AG08395 (cell line): ENCODE data around the gene IER3IP1.
A peak's percentile ranks its signal among the peaks of the same experiment; 100 is the strongest.
"Not testable (repeated sequence)": the region's sequence is repeated elsewhere in the genome, so short reads cannot be mapped to it uniquely, and the experiment has no call there.

Source experiments
- DNase-seq: peaks from one replicate; pipeline ENCODE4 v3.0.0; 2012; ENCODE audit warnings: mixed read lengths, low spot score

IER3IP1 gene, protein sequence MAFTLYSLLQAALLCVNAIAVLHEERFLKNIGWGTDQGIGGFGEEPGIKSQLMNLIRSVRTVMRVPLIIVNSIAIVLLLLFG

GRCh38 chr18:47175898-47176575 lies at the start of gene IER3IP1:
Gene IER3IP1 (minus strand): TSS chr18:47176364. CDS start chr18:47176277, 87 bp downstream.
- DNase-seq = peak; percentile 93

DNA sequence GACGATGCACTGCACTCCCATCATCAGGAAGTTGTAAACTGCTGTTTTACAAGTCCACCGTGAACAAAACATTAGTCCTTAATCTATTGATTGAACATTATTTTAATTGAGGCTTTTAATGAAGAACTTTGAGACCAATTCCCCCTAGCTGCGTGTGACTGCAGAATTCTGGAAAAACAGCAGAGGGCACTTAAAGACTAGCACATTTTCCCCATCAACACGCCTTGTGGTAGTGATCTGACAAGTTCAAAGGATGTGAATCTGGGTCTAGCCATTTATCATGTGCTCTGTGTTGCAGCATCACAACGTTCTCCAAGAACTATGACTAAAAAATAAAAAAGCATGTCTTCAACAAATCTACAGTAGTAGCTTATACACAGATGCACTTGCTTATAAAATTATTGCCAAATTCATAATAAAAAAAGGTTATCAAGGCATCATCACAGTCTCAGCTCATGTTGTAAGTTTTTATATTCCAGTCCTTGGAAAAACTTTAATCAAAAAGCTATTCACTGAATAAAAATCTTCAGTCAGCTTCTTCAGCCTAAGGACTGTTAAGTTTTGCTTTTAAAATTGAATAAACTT lies 39.5 kb upstream of the IER3IP1 start:
- peak; percentile 48 for DNase-seq

GRCh38 chr18:47209171-47209570 lies 33.0 kb upstream of the IER3IP1 start:
- DNase-seq = no peak

DNA sequence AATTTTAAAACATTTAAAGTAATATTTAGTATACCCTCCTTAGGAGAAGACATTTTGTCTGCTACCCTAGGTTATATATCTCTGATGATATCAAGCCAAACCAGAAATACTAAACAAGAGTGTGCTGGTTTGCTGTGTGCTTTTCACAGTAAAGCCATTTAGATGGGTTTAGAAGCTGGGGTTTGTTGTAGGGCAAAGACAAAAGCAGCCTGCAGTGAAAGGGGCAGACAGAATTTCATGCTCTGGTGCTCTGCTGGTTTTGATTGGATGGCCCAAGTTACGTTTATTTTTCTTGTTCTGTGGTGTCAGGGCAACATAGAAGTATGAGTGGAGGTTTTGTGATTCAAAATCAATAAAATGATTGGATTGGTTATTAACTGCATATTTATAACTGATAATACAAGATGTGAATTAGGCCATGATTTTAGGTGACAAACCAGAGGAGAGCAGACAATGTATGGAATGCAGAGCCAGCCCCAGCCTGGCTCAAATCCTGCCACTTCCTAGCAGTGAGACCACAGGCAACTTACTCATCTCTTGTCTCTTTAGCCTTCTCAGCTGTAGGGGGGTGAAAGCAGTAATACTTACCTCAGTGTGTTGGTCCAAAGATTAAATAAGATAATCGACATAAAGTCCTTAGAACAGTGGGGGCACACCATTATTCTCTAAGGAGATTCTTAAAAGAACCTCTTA lies 30.9 kb upstream of the IER3IP1 start:
- no peak for DNase-seq

GRCh38 chr18:47204908-47205522 lies 28.9 kb upstream of the IER3IP1 start:
- DNase-seq = peak; percentile 61

GRCh38 chr18:47203626-47204464 lies 27.7 kb upstream of the IER3IP1 start:
- no peak for DNase-seq

- DNase-seq = not testable (repeated sequence)
Observed at GRCh38 chr18:47195961-47196360, 19.8 kb upstream of the IER3IP1 start.

DNA sequence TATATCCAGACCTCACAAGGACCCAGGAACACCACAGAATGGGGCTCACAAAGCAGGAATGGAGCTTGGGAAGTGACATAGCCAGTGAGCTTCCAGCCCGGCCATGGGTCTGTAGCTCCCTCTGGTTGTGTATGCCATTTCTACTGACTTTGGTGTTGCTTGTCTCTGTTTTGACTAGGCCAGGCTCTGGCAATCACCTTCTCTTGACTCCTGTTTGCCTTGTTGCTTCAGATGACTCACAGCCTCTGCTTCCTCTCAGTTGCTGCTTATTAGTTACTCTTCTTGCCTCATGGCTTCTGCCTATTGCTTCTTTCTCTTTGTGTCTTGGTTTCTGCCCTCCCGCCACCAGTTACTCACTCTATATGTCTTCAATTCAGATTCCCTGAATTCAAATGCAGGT lies 15.8 kb upstream of the IER3IP1 start:
- DNase-seq = no peak

- no peak for DNase-seq
Observed at GRCh38 chr18:47187721-47188120, 11.6 kb upstream of the IER3IP1 start.

- DNase-seq = no peak
Observed at GRCh38 chr18:47184419-47185050, 8.4 kb upstream of the IER3IP1 start.

DNA sequence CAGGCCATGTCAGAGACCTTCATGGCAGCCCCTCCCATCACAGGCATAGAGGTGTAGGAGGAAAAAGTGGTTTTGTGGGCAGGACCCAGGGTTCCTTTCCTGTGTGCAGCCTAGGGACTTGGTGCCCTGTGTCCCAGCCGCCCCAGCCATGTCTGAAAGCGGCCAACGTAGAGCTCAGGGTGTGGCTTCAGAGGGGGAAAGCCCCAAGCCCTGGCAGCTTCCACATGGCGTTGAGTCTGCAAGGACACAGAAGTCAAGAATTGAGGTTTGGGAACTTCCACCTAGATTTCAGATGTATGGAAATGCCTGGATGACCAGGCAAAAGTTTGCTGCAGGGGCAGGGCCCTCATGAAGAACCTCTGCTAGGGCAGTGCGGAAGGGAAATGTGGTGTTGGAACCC lies 6.0 kb upstream of the IER3IP1 start:
- DNase-seq = not testable (repeated sequence)

- no peak for DNase-seq
Observed at GRCh38 chr18:47180765-47181164, 4.6 kb upstream of the IER3IP1 start.

DNA sequence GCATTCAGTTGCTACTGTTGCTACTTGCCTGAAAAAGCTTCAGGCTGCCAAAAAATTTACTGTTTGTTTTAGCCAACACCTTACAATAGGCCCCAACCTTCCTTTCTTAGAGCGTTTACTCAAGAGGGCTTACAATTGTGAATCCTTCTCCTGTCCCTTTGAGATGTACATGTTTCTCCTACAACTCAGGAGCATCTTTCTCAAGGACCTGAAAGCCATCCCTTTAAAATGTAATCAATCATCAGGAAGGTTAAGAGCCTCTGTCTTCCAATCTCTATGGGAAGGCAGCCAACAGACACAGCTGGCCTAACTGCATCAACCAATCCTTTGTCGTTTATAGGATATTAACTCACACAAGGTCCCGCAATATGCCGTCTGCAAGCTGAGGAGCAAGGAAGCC lies 3.4 kb upstream of the IER3IP1 start:
- no peak for DNase-seq

DNA sequence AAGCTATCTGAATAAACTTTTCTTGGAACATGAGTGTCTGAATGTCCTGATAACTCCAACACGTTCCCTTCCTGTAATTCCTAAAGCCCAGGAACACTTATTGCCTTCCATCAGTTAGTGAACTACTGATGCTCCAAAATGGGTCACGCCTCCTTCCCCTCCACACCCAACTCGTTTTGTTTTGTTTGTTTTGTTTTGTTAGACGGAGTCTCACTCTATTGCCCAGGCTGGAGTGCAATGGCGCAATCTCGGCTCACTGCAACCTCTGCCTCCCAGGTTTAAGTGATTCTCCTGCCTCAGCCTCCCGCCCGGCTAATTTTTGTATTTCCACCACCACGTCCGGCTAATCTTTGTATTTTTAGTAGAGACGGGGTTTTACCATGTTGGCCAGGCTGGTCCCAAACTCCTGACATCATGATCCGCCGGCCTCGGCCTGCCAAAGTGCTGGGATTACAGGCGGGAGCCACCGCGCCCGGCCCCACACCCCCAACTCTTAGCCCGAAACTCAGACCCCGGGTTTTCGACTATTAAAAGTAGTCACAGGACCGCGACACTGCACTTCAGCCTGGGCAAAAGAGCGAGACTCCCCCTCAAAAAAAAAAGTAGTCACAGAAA lies 774 bp downstream of the IER3IP1 start:
- no peak for DNase-seq

DNA sequence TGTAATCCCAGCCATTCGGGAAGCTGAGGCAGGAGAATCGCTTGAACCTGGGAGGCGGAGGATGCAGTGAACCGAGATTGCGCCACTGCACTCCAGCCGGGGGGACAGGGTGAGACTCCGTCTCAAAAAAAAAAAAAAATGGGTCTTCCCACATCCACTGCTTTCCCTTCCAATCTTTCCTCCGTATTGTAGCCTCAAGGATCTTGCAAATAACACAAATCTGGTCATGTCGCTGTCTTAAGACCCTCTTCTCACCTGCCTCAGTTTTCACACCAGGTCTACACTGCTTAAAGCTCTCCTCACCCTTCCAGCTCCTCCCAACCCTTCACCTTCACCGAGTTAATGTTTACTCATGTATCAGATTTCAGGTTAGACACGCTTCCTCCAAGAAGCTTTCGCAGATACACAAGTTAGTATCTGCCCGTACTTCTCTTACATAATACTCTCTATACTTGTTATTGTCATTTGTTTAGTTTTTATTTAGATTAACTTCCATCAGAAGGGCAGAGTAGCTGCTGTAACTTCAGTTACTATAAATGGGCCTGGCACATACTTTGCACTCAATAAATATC lies 1.5 kb downstream of the IER3IP1 start:
- DNase-seq = no peak

- no peak for DNase-seq
Observed at GRCh38 chr18:47172476-47172875, 3.7 kb downstream of the IER3IP1 start.

- no peak for DNase-seq
Observed at GRCh38 chr18:47168913-47169312, 7.3 kb downstream of the IER3IP1 start.

DNA sequence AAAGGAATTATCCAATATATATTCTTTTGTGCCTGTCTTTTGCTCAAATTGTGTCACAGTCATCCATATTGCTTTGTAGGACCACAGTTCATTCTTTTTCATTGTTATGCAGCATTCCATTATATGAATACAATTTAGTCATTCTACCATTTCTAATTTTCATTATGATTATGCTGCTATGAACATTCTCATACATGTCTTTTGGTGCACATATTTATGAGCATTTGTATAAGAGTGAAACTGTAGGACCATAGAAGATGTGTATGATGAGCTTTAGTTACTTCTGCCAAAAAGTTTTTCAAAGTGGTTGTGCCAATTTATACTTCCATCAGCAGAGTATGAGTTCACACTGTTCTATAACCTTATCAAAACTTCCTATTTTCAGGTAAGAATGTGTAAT lies 7.7 kb downstream of the IER3IP1 start:
- DNase-seq = no peak

GRCh38 chr18:47166294-47166693 lies 9.9 kb downstream of the IER3IP1 start:
- DNase-seq = no peak

GRCh38 chr18:47163241-47163640 lies 12.9 kb downstream of the IER3IP1 start:
- peak; percentile 50 for DNase-seq

- no peak for DNase-seq
Observed at GRCh38 chr18:47160256-47160655, 15.9 kb downstream of the IER3IP1 start.
